HEK293 (cell line): ENCODE measurements around the gene ZNF599.

Experiments used
- EGR2 ChIP-seq: fragments of 450-650 bp; formaldehyde crosslinking; IDR thresholded peaks from 2 replicates; pipeline ENCODE4 v1.5.1; 2016; ENCODE audit warnings: low read depth, missing biosample characterization, missing genetic modification characterization
- HOXC10 ChIP-seq: sonication (generic); formaldehyde crosslinking; IDR thresholded peaks from 2 replicates; pipeline ENCODE4 v1.8.1; 2023; ENCODE audit warnings: mild to moderate bottlenecking, missing genetic modification reagents
- OSR2 ChIP-seq: fragments of 450-650 bp; formaldehyde crosslinking; IDR thresholded peaks from 2 replicates; pipeline ENCODE4 v1.5.1; 2016; ENCODE audit warnings: missing biosample characterization, missing genetic modification characterization
- YY1 ChIP-seq: fragments of 450-650 bp; formaldehyde crosslinking; IDR thresholded peaks from 2 replicates; pipeline ENCODE4 v1.5.1; 2018; ENCODE audit warnings: missing biosample characterization, missing genetic modification characterization
- ZEB2 ChIP-seq: fragments of 450-650 bp; formaldehyde crosslinking; IDR thresholded peaks from 2 replicates; pipeline ENCODE4 v1.5.1; 2016; ENCODE audit warnings: missing biosample characterization, missing genetic modification characterization
- ZFHX2 ChIP-seq: fragments of 450-650 bp; formaldehyde crosslinking; conservative IDR thresholded peaks from 2 replicates; pipeline ENCODE4 v1.5.1; 2016; ENCODE audit warnings: missing biosample characterization, missing genetic modification characterization
- ZFP37 ChIP-seq: fragments of 450-650 bp; formaldehyde crosslinking; IDR thresholded peaks from 2 replicates; pipeline ENCODE4 v1.5.1; 2016; ENCODE audit warnings: missing biosample characterization, missing genetic modification characterization
- ZFP69B ChIP-seq: fragments of 450-650 bp; formaldehyde crosslinking; IDR thresholded peaks from 2 replicates; pipeline ENCODE4 v1.5.1; 2016; ENCODE audit warnings: missing biosample characterization, missing genetic modification characterization
- ZNF169 ChIP-seq: fragments of 450-650 bp; formaldehyde crosslinking; IDR thresholded peaks from 2 replicates; pipeline ENCODE4 v1.5.1; 2016; ENCODE audit warnings: missing biosample characterization, missing genetic modification characterization
- ZNF19 ChIP-seq: fragments of 450-650 bp; formaldehyde crosslinking; IDR thresholded peaks from 2 replicates; pipeline ENCODE4; 2016; ENCODE audit warnings: missing biosample characterization, missing genetic modification characterization, low read depth
- ZNF292 ChIP-seq: fragments of 450-650 bp; formaldehyde crosslinking; IDR thresholded peaks from 2 replicates; pipeline ENCODE4 v1.5.1; 2016; ENCODE audit warnings: low read depth, missing biosample characterization, missing genetic modification characterization, borderline replicate concordance
- ZNF366 ChIP-seq: fragments of 450-650 bp; formaldehyde crosslinking; conservative IDR thresholded peaks from 2 replicates; pipeline ENCODE4 v1.5.1; 2016; ENCODE audit warnings: missing biosample characterization, missing genetic modification characterization
- ZNF521 ChIP-seq: fragments of 450-650 bp; formaldehyde crosslinking; IDR thresholded peaks from 2 replicates; pipeline ENCODE4 v1.5.1; 2017; ENCODE audit warnings: missing biosample characterization, mild to moderate bottlenecking, missing genetic modification characterization
- ZNF561 ChIP-seq: fragments of 450-650 bp; IDR thresholded peaks from 2 replicates; pipeline ENCODE4 v1.5.1; 2018; ENCODE audit warnings: missing biosample characterization, missing genetic modification characterization, borderline replicate concordance
- ZNF629 ChIP-seq: fragments of 450-650 bp; formaldehyde crosslinking; IDR thresholded peaks from 2 replicates; pipeline ENCODE4 v1.5.1; 2017; ENCODE audit warnings: missing biosample characterization, missing genetic modification characterization
- ZNF830 ChIP-seq: fragments of 450-650 bp; IDR thresholded peaks from 2 replicates; pipeline ENCODE4 v1.5.0; 2018; ENCODE audit warnings: missing biosample characterization, missing genetic modification characterization, low read depth, mild to moderate bottlenecking, moderate library complexity
- TF ChIP-seq, protein P1 (sequence below): fragments of 450-650 bp; formaldehyde crosslinking; IDR thresholded peaks from 2 replicates; pipeline ENCODE4 v1.5.1; 2016; ENCODE audit warnings: missing biosample characterization, missing genetic modification characterization
- TF ChIP-seq, protein P2 (sequence below): fragments of 450-650 bp; formaldehyde crosslinking; IDR thresholded peaks from 2 replicates; pipeline ENCODE4 v1.5.1; 2016; ENCODE audit warnings: missing biosample characterization, missing genetic modification characterization
- TF ChIP-seq, protein P3 (sequence below): fragments of 450-650 bp; formaldehyde crosslinking; IDR thresholded peaks from 2 replicates; pipeline ENCODE4 v1.5.1; 2016; ENCODE audit warnings: missing biosample characterization, missing genetic modification characterization
- TF ChIP-seq, protein P4 (sequence below): fragments of 450-650 bp; formaldehyde crosslinking; IDR thresholded peaks from 2 replicates; pipeline ENCODE4 v1.5.1; 2016; ENCODE audit warnings: missing biosample characterization, missing genetic modification characterization
- TF ChIP-seq, protein P5 (sequence below): fragments of 450-650 bp; formaldehyde crosslinking; IDR thresholded peaks from 2 replicates; pipeline ENCODE4 v1.5.1; 2016; ENCODE audit warnings: missing biosample characterization, missing genetic modification characterization
- TF ChIP-seq, protein P6 (sequence below): fragments of 450-650 bp; formaldehyde crosslinking; IDR thresholded peaks from 2 replicates; pipeline ENCODE4 v1.5.1; 2016; ENCODE audit warnings: missing biosample characterization, missing genetic modification characterization
- TF ChIP-seq, protein P7 (sequence below): fragments of 450-650 bp; formaldehyde crosslinking; optimal IDR thresholded peaks from 2 replicates; pipeline ENCODE3; 2016; ENCODE audit warnings: missing biosample characterization, mild to moderate bottlenecking, missing genetic modification characterization

The ZNF599 gene

DNA sequence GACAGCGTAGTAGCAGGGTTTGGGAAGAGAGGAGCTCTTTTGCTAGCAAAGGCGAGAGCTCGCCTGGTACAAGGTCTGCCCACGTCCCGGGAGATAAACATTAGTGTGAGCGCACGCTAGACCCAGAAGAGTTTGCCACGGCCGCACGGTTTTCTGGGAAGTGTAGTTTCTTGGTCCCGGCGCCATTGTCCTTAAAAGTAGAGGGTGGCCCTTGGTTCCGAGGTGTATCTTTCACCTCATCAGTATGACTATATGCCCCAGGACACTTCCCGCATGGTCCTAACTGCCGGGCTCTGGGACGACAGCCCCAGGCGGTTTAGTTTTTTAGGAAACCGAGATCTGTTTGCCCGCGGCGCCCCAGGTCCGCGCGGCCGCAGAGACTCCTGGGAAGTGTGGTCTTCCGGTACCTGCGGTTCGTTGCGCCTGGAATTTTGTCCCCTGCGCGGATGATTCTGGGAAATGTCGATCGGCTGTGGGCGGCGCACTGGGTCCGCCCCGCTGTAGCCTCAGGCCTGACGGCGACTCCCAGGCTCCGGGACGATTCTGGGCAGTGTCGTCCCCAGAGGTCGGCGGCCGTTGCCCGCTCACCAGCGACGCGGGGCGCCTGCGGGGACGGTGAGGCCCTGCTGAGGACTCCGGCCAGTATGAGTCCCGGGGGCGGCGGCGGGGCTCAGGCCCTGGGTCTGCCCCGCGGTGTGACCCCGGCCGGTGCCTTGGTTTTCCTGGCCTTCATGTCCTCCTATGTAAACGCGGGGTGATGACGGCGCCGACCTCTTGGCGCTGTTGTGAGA lies 39.1 kb downstream of the ZNF599 start, which contains the start of gene ZNF181 (continued):
- TF ChIP-seq ZNF366: no peak; the same call in 1 of the 2 replicates
- TF ChIP-seq OSR2 (tag by site-specific recombination): no peak
- TF ChIP-seq ZNF169: no peak
- TF ChIP-seq, protein P1, sequence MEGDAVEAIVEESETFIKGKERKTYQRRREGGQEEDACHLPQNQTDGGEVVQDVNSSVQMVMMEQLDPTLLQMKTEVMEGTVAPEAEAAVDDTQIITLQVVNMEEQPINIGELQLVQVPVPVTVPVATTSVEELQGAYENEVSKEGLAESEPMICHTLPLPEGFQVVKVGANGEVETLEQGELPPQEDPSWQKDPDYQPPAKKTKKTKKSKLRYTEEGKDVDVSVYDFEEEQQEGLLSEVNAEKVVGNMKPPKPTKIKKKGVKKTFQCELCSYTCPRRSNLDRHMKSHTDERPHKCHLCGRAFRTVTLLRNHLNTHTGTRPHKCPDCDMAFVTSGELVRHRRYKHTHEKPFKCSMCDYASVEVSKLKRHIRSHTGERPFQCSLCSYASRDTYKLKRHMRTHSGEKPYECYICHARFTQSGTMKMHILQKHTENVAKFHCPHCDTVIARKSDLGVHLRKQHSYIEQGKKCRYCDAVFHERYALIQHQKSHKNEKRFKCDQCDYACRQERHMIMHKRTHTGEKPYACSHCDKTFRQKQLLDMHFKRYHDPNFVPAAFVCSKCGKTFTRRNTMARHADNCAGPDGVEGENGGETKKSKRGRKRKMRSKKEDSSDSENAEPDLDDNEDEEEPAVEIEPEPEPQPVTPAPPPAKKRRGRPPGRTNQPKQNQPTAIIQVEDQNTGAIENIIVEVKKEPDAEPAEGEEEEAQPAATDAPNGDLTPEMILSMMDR (tag by site-specific recombination): peak; percentile 95
- peak; percentile 91 for TF ChIP-seq ZFP69B (tag by site-specific recombination)
- TF ChIP-seq EGR2 (tag by site-specific recombination): peak; percentile 90
- TF ChIP-seq ZNF521: no peak
- no peak for TF ChIP-seq ZNF830 (tag by site-specific recombination)
- peak; percentile 90 for TF ChIP-seq YY1 (tag by site-specific recombination)
- TF ChIP-seq, protein P2, sequence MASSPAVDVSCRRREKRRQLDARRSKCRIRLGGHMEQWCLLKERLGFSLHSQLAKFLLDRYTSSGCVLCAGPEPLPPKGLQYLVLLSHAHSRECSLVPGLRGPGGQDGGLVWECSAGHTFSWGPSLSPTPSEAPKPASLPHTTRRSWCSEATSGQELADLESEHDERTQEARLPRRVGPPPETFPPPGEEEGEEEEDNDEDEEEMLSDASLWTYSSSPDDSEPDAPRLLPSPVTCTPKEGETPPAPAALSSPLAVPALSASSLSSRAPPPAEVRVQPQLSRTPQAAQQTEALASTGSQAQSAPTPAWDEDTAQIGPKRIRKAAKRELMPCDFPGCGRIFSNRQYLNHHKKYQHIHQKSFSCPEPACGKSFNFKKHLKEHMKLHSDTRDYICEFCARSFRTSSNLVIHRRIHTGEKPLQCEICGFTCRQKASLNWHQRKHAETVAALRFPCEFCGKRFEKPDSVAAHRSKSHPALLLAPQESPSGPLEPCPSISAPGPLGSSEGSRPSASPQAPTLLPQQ (tag by site-specific recombination): peak; percentile 94
- TF ChIP-seq, protein P3, sequence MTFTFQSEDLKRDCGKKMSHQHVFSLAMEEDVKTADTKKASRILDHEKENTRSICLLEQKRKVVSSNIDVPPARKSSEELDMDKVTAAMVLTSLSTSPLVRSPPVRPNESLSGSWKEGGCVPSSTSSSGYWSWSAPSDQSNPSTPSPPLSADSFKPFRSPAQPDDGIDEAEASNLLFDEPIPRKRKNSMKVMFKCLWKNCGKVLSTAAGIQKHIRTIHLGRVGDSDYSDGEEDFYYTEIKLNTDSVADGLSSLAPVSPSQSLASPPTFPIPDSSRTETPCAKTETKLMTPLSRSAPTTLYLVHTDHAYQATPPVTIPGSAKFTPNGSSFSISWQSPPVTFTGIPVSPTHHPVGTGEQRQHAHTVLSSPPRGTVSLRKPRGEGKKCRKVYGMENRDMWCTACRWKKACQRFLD (tag by site-specific recombination): peak; percentile 83; the same call in 1 of the 2 replicates
- no peak for TF ChIP-seq ZNF19 (tag by site-specific recombination)
- TF ChIP-seq ZFP37 (tag by site-specific recombination): peak; percentile 99
- peak; percentile 99 for TF ChIP-seq ZEB2 (tag by site-specific recombination)
- TF ChIP-seq ZNF629 (tag by site-specific recombination): peak; percentile 97; the same call in 1 of the 2 replicates
- TF ChIP-seq, protein P4, sequence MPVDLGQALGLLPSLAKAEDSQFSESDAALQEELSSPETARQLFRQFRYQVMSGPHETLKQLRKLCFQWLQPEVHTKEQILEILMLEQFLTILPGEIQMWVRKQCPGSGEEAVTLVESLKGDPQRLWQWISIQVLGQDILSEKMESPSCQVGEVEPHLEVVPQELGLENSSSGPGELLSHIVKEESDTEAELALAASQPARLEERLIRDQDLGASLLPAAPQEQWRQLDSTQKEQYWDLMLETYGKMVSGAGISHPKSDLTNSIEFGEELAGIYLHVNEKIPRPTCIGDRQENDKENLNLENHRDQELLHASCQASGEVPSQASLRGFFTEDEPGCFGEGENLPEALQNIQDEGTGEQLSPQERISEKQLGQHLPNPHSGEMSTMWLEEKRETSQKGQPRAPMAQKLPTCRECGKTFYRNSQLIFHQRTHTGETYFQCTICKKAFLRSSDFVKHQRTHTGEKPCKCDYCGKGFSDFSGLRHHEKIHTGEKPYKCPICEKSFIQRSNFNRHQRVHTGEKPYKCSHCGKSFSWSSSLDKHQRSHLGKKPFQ (tag by site-specific recombination): peak; percentile 68
- TF ChIP-seq HOXC10 (CRISPR knock-in tag): no peak
- TF ChIP-seq, protein P5, sequence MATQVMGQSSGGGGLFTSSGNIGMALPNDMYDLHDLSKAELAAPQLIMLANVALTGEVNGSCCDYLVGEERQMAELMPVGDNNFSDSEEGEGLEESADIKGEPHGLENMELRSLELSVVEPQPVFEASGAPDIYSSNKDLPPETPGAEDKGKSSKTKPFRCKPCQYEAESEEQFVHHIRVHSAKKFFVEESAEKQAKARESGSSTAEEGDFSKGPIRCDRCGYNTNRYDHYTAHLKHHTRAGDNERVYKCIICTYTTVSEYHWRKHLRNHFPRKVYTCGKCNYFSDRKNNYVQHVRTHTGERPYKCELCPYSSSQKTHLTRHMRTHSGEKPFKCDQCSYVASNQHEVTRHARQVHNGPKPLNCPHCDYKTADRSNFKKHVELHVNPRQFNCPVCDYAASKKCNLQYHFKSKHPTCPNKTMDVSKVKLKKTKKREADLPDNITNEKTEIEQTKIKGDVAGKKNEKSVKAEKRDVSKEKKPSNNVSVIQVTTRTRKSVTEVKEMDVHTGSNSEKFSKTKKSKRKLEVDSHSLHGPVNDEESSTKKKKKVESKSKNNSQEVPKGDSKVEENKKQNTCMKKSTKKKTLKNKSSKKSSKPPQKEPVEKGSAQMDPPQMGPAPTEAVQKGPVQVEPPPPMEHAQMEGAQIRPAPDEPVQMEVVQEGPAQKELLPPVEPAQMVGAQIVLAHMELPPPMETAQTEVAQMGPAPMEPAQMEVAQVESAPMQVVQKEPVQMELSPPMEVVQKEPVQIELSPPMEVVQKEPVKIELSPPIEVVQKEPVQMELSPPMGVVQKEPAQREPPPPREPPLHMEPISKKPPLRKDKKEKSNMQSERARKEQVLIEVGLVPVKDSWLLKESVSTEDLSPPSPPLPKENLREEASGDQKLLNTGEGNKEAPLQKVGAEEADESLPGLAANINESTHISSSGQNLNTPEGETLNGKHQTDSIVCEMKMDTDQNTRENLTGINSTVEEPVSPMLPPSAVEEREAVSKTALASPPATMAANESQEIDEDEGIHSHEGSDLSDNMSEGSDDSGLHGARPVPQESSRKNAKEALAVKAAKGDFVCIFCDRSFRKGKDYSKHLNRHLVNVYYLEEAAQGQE (tag by site-specific recombination): peak; percentile 75
- TF ChIP-seq ZFHX2: peak; percentile 96
- TF ChIP-seq, protein P6, sequence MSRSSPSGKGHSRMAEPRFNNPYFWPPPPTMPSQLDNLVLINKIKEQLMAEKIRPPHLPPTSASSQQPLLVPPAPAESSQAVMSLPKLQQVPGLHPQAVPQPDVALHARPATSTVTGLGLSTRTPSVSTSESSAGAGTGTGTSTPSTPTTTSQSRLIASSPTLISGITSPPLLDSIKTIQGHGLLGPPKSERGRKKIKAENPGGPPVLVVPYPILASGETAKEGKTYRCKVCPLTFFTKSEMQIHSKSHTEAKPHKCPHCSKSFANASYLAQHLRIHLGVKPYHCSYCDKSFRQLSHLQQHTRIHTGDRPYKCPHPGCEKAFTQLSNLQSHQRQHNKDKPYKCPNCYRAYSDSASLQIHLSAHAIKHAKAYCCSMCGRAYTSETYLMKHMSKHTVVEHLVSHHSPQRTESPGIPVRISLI (tag by site-specific recombination): no peak
- TF ChIP-seq ZNF292 (tag by site-specific recombination): no peak
- peak; percentile 100 for TF ChIP-seq ZNF561 (tag by site-specific recombination)
- TF ChIP-seq, protein P7, sequence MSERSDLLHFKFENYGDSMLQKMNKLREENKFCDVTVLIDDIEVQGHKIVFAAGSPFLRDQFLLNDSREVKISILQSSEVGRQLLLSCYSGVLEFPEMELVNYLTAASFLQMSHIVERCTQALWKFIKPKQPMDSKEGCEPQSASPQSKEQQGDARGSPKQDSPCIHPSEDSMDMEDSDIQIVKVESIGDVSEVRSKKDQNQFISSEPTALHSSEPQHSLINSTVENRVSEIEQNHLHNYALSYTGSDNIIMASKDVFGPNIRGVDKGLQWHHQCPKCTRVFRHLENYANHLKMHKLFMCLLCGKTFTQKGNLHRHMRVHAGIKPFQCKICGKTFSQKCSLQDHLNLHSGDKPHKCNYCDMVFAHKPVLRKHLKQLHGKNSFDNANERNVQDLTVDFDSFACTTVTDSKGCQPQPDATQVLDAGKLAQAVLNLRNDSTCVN: peak; percentile 84
